ENCODE data around the gene CSRNP2.

DNA sequence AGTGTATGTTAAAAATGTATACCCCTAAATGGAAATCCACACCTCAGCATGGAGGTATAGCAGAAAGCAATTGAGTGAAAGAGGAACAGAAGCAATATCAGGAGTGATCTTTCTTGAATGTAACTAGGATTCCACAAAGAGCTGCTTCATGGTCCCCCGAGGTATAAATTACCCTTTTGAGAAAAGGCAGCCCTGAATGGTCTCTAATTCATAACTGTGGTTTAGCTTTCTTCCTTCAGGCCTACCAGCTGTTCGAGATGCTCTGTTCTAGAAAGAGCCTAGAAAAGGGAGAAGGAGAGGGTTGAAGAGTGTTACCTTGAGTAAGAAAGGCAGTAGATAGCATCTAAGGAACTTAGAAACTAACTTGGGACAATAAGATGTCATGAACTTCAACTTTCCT, 42.9 kb upstream of the CSRNP2 start:
- TF ChIP-seq EP300 (IDR thresholded peaks at IDR 0.05), result no peak
- TF ChIP-seq, protein P1, sequence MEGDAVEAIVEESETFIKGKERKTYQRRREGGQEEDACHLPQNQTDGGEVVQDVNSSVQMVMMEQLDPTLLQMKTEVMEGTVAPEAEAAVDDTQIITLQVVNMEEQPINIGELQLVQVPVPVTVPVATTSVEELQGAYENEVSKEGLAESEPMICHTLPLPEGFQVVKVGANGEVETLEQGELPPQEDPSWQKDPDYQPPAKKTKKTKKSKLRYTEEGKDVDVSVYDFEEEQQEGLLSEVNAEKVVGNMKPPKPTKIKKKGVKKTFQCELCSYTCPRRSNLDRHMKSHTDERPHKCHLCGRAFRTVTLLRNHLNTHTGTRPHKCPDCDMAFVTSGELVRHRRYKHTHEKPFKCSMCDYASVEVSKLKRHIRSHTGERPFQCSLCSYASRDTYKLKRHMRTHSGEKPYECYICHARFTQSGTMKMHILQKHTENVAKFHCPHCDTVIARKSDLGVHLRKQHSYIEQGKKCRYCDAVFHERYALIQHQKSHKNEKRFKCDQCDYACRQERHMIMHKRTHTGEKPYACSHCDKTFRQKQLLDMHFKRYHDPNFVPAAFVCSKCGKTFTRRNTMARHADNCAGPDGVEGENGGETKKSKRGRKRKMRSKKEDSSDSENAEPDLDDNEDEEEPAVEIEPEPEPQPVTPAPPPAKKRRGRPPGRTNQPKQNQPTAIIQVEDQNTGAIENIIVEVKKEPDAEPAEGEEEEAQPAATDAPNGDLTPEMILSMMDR (IDR thresholded peaks at IDR 0.05), result no peak
